NOMO-1 treated with dmso at 0.1 percent for 144 hours (cell line): ENCODE results near the gene MRPL53.
A peak's percentile ranks its signal among the peaks of the same experiment; 100 is the strongest.
"Not testable (repeated sequence)": the region's sequence is repeated elsewhere in the genome, so short reads cannot be mapped to it uniquely, and the experiment has no call there.

Experiments used
- DNase-seq: peaks from one replicate; lab custom pipeline; 2025; ENCODE audit not compliant: unreplicated experiment; lab: John Stamatoyannopoulos, UW

MRPL53 gene

DNA sequence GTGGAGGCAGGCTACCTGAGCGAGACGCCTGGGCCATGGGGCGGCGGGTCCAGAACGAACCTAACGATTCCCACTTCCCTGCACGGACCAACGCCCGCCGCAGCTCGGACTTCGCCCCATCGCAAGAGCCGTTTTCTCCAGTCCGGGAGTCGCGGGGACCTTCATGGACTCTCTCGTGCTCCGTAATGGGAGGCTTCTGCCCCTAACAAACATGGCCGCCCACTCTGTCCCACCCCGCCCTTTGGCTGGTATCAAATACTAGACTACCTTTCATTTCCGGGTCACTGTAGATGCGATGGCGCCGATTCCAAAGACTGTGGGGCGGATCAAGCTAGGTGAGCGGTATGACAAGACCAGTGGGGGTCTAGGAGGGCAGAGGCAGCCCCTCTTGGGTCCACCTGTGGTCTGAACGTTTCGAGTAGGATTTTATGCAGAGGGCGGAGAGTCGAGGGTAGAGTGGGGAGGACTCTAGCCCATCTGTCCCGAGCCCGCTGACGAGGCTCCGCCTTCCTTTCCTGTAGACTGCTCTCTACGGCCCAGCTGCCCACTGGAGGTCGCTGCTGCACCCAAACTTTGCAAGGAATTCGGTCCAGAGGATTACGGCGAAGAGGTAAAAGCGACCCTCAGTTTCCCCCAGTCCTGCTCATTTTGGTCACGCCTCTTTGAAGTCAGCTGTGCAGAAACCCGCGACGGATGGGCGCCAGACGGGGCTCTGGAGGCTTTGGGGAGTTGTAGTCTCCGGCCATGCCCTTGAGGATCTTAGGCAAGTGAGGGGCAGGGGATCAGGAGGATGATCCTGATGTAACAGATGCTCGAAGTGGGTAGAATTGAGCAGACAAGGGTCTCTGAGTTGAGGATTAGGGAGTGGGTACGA, 10.6 kb upstream of the MRPL53 start, which contains the start of the genes CCDC142 and TTC31:
TSS of gene CCDC142 (minus strand) at position 198 of the 874 bp plus-strand sequence. CDS start at position 37, 161 bp downstream.
TSS of gene TTC31 (plus strand) at position 281 of the 874 bp plus-strand sequence. CDS start at position 296, 15 bp downstream.
- DNase-seq, result peak; percentile 92

DNA sequence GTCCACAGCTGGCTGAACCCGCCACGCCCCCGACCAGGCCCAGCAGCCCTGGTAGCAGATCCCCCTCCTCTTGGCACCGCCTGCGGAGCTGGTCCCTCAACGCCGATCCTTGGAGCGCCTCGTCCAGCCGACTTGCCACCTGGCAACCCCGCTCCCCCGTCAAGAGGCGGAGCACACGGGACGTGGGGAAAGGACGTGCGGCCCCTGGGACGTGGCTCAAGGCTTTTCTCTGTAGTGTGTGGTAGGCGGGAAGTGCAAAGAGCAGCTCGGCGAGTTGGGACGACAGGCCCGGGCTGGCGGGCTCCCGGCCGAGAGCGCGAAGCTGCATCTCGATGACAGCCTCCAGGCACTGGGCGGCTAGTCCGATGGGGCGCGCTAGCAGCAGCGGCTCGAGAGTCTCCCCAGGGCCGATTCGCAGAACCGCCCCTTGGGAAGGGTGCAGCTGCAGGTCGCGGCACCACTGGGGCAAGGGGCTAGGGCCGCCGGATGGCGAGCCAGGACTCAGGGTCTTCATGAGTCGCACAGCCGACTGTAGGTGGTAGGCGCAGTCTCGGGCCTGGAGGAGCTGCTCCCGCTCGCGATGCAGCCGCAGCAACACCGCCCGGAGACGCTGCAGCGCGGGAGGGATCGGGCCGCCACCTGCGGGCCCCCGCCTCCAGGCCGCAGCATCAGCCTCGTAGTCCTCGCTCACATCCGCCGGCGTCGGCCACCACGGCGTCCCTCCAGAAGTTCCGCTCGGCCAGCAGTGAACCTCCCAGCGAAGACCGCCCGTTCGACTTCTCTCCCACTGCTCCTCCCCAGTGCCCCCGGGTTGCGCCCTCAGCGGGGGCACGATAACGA, 9.7 kb upstream of the MRPL53 start:
- peak; percentile 69 for DNase-seq

DNA sequence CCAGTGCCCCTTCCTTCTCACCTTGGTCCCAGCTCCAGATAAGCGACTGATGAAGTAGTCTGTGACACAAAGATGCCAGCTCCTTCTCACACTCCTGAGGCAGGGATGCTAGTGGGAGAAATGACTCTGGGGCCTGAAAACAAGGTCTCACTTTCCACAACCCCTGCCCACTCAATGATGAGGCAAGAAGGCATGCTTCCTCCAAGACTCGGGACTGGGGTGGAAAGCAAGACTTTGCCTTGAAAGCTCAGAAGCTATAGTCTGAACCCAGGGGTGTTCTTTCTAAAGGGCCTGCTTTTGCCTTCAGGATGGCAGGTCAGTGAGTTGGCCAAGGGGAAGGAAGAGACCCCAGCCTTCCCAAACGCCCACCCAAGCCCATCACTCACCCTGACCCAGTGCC, 9.0 kb upstream of the MRPL53 start:
- no peak for DNase-seq

DNA sequence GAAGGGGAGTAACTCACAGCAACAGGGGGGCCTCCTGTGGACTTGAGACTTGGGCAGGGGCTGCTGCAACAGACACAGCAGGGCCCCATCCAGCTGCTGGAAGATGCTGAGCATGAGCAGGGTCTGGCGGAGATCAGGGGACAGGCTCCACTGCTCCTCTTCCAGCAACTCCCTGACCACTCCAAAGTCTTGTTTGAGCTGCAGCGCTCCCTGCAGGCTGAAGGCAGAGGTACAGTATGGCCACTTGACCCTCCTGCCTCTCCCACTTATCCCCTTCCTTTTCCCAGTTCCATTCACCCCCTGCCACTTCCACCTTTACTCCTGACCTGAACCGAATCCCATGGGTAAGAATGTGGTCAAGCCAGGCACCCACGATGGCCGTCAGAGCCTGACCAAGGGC, 2.4 kb upstream of the MRPL53 start:
- DNase-seq, result no peak

DNA sequence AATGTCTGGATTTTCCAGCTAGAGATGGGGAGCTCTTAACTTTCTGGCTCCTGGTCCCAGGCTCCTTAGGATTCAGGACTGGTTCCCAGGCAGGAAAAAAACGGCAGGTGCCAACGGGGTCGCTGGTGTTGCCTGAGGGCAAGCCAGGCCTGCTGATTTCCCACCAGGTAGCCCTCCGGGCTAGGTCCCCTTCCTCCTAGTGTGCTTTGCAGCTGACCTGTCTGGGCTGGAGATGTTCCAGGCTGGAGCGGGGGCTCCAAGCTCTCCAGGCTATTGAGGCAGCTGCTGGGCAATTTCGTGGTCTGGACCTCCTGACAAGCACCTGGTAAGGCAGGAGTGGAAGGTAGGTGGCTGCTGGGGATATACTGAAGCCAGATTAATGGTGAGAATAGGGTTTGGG, 2.0 kb upstream of the MRPL53 start:
- no peak for DNase-seq

DNA sequence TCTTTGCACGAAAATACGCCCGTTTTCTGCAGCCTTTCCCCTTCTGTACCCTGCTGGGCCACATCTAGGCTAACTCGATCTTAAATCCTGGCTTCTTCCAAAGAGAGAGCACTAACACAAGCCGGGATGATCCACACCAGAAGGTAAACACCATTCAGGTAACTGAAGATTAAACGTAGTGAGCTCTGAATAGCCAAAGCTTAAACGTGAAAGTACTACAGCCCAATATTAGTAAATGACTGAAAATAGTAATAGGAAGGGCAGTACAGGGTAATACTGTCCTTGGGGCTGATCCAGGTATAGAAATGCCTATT, 422 bp upstream of the MRPL53 start:
- no peak for DNase-seq

DNA sequence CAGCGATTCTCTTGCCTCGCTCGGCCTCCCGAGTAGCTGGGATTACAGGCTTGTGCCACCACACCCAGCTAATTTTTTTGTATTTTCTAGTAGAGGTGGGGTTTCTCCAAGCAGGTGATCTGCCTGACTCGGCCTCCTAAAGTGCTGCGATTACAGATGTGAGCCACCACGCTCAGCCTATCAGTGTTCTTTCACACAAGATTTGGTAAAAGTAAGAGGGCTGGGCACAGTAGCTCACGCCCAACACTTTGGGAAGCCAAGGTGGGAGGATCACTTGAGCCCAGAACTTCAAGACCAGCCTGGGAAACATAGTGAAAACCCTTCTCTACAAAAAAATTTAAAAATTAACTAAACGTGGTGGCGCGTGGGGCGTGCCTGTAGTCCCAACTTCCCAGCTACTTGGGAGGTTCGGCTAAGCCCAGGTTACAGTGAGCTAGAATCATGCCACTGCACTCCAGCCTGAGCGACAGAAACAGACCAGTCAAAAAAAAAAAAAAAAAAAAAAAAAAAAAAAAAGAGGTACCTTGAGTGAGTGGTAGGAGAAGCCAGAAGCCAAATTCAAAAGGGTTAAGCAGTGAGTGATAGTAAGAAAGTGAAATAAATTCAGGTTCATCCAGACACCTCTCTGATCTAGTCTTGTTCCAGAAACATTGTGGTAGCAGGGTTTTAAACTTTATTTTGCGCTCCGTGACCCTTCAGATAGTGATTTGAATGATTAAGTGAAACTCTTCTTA, 981 bp downstream of the MRPL53 start:
- no peak for DNase-seq

DNA sequence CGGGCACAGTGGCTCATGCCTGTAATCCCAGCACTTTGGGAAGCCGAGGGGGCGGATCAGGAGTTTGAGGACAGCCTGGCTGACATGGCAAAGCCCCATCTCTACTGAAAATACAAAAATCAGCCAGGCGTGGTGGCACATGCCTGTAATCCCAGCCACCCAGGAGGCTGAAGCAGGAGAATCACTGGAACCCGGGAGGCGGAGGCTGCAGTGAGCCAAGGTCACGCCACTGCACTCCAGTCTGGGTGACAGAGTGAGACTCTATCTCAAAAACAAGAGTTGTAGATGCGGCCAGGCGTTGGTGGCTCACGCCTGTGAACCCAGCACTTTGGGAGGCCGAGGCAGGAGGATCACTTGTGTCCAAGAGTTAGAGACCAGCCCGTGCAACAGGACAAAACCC, 1.7 kb downstream of the MRPL53 start:
- DNase-seq, result not testable (repeated sequence)

DNA sequence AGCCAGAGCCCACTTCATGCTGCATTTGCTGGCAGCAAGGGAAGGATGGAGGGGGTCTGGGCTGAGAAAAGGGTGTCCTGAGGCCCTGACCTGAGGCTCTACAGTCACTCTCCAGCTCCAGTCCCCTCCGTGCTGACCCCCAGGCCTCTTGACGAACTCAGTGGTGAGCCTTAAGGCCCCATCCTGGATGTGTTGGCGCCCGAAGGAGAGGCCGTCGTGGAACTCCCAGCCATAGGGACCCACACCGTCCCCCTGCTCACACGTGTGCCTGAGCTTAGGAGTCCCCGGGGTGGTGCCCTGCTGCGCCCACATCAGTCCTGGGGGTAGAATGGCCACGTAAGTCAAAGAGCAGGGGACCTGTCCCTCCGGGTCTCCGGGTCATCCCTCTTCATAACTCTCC, 8.1 kb downstream of the MRPL53 start:
- DNase-seq, result no peak

DNA sequence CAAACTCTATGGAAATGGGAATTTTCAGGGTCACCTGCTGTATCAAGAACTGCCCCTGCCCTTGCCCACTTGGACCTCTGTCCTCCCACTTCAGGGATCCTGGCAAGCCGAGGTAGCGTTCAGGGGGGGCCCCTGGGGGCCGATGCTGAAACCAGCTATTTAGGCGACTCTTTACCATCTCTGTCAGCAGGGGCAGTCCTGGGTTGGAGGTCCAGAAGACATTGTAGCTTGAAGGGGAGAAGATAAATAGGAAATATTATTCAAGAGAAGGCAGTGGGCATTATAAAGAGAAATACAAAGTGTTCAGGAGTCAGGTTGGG, 9.7 kb downstream of the MRPL53 start:
- no peak for DNase-seq

DNA sequence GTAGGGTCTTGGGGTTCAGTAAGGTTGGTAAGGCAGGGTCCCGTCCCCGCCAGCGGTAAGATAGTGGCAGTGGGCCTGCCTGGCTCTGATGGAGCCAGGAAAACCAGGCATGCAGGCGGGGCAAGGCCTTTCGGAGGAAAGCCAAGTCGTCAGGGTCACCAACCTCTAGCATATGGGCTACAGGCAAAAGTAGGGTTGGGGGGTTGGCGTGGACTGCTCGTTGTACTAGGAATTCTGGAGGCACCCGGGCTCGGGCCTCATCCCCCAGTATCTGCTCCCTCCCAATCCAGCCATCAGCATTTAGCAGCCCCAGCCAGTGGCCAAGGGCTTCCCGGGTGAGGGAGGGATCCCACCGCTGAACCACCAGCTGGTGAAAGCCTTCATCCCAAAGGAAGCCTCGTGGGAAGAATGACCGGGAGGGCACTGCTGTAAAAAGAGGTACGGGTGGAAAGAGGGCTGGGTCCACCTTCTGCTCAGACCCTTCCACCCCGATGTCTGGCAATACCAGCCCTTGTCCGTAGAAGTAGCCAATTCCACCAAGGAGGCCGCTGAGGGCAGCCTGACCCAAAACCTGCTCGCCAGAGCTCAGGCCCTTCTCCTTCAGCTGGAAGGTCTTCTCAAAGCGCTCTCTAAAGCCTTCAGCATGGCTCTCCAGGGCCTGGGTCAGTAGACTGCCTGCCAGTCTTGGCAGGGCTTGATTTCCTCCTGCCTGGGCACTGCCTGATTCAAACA, 10.3 kb downstream of the MRPL53 start:
- DNase-seq, result no peak

DNA sequence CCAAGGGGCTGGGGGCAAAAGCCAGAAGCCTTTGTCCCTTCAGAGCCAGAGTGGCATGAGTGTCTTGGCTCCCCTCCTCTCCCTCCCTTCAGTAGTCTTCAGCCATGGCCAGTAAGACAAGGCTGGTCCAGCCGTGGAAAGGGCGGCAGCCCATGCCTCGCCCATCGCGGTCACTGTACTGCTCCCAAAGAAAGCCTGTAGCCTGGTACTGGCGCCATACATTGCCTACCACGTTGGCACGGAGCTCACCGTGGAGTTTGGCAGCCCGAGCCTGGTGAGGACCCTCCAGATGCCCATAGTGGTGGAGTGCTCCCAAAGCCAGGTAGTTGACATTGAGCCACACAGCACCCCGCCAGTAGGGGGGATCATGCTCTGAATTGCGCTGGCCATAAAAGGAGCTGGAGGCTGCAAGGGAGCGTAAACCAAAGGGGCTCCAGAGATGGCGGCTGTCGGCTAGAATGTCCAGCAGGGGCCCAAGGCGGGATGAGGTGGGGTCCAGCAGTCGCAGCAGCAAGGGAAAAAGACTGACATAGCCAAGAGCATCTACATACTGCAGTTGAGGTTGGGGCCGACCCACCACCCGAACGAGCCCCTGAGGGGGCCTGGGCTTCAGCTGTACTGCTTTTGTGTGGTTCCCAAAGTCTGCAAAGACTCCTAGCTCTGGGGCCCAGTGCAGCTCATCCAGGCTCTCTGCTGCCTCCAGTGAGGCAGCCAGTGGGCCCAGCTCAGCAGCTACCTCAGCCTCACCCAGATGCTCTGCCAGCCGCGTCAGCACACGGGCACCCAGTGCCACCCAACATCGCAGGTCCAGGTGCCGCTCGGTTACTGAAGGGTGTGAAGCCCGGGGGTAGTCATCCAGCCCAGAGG, 11.1 kb downstream of the MRPL53 start:
- DNase-seq, result no peak

DNA sequence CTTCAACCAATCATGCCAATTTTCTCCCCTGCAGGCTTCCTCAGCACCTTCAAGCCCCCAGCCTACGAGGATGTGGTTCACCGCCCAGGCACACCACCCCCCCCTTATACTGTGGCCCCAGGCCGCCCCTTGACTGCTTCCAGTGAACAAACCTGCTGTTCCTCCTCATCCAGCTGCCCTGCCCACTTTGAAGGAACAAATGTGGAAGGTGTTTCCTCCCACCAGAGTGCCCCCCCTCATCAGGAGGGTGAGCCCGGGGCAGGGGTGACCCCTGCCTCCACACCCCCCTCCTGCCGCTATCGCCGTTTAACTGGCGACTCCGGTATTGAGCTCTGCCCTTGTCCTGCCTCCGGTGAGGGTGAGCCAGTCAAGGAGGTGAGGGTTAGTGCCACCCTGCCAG, 12.3 kb downstream of the MRPL53 start:
- not testable (repeated sequence) for DNase-seq

DNA sequence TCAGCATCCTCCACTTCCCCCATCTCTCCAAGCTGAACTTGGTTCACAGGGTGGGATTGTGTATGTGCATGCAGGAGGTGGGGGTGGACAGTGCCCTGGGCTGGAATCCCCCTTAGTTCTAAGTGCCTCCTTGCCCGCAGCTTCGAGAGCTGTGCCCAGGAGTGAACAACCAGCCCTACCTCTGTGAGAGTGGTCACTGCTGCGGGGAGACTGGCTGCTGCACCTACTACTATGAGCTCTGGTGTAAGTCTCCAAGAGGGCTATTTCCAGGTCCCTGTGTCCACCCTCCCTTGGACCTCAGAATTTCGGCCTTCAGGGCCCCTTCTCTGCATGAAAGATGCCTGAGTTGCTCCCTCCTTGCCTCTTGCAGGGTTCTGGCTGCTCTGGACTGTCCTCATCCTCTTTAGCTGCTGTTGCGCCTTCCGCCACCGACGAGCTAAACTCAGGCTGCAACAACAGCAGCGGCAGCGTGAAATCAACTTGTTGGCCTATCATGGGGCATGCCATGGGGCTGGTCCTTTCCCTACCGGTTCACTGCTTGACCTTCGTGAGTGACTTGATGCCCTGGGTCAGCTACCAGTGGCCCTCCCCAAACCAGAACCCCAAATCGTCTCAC, 12.9 kb downstream of the MRPL53 start:
- DNase-seq, result not testable (repeated sequence)

DNA sequence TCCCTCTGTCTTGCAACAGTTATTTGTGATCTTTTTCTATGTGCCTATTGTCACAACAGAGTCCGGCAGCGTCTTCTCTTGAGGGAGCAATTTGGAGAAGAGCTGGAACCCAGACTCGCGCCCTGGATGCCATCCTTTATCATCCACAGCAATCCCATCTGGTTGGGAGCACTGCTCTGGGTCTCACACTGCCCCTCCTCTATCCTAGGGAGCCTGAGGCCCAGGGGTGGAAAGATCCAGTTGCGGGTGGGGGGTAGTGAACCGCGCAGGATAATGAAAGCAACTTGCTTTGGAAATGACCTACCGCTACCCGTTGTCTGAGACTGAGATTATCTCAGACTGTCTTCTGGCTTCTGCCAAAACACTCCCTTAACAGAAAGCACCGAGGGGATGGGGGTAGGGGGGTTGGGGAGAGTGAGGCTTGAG, 13.5 kb downstream of the MRPL53 start:
- no peak for DNase-seq

DNA sequence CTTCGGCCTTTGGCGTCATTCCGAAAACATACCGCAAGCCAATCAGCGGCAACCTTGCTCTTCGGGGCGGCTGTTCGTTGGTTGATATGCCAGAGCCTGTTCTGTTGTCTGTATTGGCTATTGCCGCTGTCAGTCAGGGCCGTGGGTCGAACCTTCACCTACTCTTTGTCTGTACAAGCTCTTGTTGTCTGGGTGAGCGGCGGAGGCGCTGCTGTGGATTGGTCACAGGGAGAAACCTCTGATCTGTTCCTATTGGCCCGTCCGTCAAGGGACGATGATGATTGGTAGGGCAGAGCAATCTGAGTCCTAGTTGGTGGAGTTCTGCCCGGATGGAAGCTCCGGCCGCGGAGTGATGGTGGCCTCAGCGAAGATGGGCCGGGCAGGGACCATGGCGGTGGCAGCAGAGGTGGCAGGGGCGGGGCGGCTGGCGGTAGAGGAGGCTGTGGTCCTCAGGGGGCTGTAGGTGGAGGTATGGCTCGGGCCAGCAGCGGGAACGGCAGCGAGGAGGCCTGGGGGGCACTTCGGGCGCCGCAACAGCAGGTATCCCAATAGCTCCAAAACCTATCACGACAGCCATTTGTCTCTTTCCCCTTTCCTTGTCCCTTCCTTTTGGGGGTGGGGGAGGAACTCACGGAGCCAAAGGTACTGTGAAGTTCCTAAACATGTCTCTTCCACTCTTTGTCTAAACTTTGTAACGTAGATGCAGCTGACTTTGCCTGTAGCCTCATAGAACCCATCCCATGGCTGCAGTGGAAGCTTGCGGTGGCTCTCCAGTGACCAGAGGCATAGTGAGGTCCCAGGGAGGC, 14.1 kb downstream of the MRPL53 start, which contains the start of gene WBP1:
TSS of gene WBP1 (plus strand) at position 307 of the 806 bp plus-strand sequence. CDS start at position 472, 165 bp downstream.
- DNase-seq, result peak; percentile 98

DNA sequence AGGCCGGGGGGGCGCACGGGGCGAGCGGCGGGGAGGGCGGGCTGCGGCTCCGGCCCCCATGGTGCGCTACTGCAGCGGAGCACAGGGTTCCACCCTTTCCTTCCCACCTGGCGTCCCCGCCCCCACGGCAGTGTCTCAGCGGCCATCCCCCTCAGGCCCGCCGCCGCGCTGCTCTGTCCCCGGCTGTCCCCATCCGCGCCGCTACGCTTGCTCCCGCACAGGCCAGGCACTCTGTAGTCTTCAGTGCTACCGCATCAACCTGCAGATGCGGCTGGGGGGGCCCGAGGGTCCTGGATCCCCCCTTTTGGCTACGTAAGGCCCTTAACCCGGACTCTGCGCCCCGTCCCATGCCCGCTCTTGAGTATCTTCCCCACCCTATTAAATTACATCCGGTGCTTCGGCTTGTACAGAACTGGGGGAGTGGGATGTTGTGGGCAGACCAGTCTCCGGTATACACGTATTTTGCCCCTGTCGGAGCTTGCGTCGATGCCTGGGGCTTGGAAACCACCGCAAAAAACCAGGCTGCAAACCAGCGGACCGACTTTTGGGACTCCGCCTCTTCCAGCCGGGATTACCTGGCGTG, 14.8 kb downstream of the MRPL53 start:
- DNase-seq, result no peak

DNA sequence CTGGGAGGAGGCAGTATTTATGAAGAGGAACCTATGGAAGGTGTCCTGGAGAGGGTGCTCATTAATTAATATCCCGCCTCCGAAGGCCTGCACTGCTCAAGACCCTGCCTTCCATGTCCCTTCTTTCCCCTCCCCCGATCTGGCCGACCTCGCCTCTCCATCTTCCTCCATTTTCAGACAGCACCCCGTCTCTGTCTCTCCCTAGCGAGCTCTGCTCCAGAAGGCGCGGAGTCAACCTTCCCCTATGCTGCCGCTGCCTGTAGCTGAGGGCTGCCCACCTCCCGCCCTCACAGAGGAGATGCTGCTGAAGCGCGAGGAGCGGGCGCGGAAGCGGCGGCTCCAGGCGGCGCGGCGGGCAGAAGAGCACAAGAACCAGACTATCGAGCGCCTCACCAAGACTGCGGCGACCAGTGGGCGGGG, 15.3 kb downstream of the MRPL53 start:
- peak; percentile 8 for DNase-seq
